Measurements from ENCODE around the gene FAM50A. TPM values are rescaled to one million over a fixed set of nuclear protein-coding genes. Genes with fewer than 3 reads are reported as not detected.
A peak's percentile ranks its signal among the peaks of the same experiment; 100 is the strongest.

FAM50A gene
- total RNA-seq, 3 donors from 2014 or later (not counting 1 experiment from before 2014, with no cell fraction given), result 48.9 to 63.2 (median 54.1) TPM

DNA sequence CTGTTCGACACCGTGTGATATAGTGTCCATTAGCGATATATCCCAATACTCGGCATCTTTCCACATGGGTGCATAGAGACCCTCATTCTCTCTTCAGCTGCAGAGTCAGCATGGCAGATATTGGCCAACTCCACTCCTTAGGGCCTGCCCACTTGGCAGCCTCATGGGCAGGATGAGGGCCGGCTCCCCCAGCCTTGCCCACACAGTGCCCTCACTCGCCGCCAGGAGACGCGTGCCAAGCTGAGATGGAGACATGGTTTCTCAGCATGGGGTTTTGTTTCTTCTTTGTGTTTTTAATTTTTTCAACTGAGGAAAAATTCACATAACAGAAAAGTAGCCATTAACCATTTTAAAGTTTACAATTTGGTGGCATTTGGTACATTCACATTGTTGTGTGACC lies 8.9 kb downstream of the FAM50A start:
- TF ChIP-seq, protein P1, sequence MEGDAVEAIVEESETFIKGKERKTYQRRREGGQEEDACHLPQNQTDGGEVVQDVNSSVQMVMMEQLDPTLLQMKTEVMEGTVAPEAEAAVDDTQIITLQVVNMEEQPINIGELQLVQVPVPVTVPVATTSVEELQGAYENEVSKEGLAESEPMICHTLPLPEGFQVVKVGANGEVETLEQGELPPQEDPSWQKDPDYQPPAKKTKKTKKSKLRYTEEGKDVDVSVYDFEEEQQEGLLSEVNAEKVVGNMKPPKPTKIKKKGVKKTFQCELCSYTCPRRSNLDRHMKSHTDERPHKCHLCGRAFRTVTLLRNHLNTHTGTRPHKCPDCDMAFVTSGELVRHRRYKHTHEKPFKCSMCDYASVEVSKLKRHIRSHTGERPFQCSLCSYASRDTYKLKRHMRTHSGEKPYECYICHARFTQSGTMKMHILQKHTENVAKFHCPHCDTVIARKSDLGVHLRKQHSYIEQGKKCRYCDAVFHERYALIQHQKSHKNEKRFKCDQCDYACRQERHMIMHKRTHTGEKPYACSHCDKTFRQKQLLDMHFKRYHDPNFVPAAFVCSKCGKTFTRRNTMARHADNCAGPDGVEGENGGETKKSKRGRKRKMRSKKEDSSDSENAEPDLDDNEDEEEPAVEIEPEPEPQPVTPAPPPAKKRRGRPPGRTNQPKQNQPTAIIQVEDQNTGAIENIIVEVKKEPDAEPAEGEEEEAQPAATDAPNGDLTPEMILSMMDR (IDR thresholded peaks at IDR 0.05), result no peak
- Histone ChIP-seq H3K36me3 (ENCODE audit: control insufficient read depth, insufficient read depth, low read length) (peaks cover 18% of the 10 kb centered on the region), H3K27me3 (ENCODE audit: control insufficient read depth, insufficient read depth, low read length) (no peaks in the 10 kb centered on the region), H3K4me3 (ENCODE audit: low read length) (no peak overlapping the region), H3K9me3 (ENCODE audit: control insufficient read depth, insufficient read depth, low read length) (no peaks in the 10 kb centered on the region), H3K27ac (ENCODE audit: low read length) (no peak overlapping the region), H3K4me1 (ENCODE audit: control insufficient read depth, insufficient read depth, low read length) (peaks cover 5% of the 10 kb centered on the region)
- Mint-ChIP-seq H3K27me3 (ENCODE audit: low read depth in 2 of 2) (peaks cover 0 to 7% of the 10 kb centered on the region in 2 donors), H3K9me3 (no peaks in the 10 kb centered on the region), H3K36me3 (no peaks in the 10 kb centered on the region), H3K27ac (no peak overlapping the region), H3K4me1 (peaks cover 6% of the 10 kb centered on the region in 2 donors), H3K4me3 (no peak overlapping the region)
- no peak for DNase-seq
- intact Hi-C loops (cut with micrococcal nuclease), result no loop called here
- ATAC-seq, result no peak
- whole genome bisulfite sequencing (ENCODE audit: insufficient coverage), result 100% methylated on average over 4 of the region's 9 CpGs

DNA sequence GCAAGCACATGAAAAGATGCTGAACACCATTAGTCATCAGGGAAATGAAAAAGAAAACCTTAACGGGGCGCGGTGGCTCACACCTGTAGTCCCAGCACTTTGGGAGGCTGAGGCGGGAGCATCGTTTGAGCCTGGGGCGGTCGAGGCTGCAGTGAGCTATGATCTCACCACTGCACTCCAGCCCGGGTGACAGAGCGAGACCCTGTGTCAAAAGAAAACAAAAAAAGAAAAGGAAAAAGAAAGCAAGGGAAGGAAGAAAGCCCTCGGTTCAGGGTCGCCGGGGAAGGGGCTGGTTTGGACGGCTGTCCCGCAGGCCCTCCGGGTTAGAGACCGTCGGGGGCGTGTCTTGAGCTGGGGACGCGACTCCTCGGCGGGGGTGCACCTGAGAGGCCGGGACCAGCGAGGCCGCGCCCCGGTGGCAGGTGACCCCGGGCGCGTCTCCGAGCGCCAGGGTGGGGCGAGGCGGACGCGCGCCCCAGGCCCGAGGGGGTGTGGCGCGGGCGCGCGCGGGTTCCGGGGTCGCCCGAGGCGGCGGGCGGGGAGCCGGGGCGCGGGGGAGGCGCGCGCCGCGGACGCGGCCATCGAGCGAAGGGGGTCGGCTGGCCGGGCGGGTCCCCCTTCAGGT lies 13.7 kb downstream of the FAM50A start:
- Histone ChIP-seq H3K4me3 (ENCODE audit: low read length) (peak overlapping the region; percentile 49), H3K27ac (ENCODE audit: low read length) (no peak overlapping the region), H3K36me3 (ENCODE audit: control insufficient read depth, insufficient read depth, low read length) (no peaks in the 10 kb centered on the region), H3K27me3 (ENCODE audit: control insufficient read depth, insufficient read depth, low read length) (no peaks in the 10 kb centered on the region), H3K4me1 (ENCODE audit: control insufficient read depth, insufficient read depth, low read length) (peaks cover 21% of the 10 kb centered on the region), H3K9me3 (ENCODE audit: control insufficient read depth, insufficient read depth, low read length) (no peaks in the 10 kb centered on the region)
- ATAC-seq (peak; percentile 66 to 76 (median 67)), DNase-seq (peak in 1 of 2 donors; percentile 79)
- 1% methylated on average over 63 of the region's 65 CpGs for WGBS (ENCODE audit: insufficient coverage)
- TF ChIP-seq, protein P1 (IDR thresholded peaks at IDR 0.05), result no peak
- intact Hi-C loops (cut with micrococcal nuclease), result no loop called here
- Mint-ChIP-seq H3K4me1 (peaks cover 6 to 18% of the 10 kb centered on the region in 2 donors), H3K36me3 (no peaks in the 10 kb centered on the region), H3K9me3 (no peaks in the 10 kb centered on the region), H3K27me3 (ENCODE audit: low read depth in 2 of 2) (peaks cover 0 to 7% of the 10 kb centered on the region in 2 donors), H3K27ac (peak overlapping the region; percentile 83 to 92), H3K4me3 (peak overlapping the region; percentile 95)

DNA sequence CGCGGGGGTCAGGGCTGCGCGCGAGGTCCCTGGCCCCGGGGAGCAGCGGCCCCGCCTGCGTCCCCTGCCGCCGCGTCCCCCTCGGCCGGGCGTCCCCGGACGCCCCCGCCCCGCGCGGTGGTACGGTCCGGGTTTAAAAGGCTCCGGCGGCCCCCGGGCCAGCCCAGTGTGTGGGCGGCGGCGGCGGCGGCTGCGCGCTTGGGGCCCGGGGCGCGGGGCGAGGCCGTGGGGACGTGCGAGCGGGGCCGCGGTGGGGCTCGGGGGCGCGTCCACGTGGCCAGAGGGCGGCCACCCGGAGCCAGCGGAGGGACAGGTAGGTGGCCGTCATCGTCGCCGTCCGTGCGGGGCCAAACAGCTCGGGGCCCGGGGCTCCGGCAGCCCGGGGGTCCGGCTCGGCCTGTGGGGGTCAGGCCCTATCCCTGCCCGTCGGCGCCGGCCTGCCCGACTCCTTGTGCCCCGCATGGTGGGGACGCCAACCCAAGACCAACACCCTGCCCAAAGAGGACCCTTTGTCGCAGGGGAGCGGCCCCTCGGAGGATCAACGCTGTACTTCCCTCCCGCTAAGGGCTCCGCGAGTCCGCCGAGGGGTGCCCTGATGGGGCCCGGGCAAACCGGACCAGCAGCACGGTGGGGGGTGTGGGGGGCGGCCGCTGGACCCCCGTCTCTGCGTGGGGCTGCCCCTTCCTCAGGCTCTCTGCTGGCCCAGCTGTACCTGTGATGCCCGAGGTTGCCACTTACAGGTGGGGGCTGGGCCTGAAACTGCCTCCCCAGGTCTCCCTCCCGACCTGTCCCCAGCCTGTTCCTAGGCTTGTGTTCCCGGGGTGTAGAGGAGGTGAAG lies 14.4 kb downstream of the FAM50A start, which contains the start of gene PLXNA3:
PLXNA3 (plus strand) TSS at position 166 of the 838 bp plus-strand sequence. CDS start 1,903 bp downstream, outside the sequence.
- TF ChIP-seq, protein P1 (IDR thresholded peaks at IDR 0.05), result no peak
- ATAC-seq (peak; percentile 84 to 91 (median 87)), DNase-seq (peak; percentile 57 to 80)
- Histone ChIP-seq H3K27me3 (ENCODE audit: control insufficient read depth, insufficient read depth, low read length) (no peaks in the 10 kb centered on the region), H3K36me3 (ENCODE audit: control insufficient read depth, insufficient read depth, low read length) (no peaks in the 10 kb centered on the region), H3K27ac (ENCODE audit: low read length) (no peak within 1 kb of the TSS), H3K9me3 (ENCODE audit: control insufficient read depth, insufficient read depth, low read length) (no peaks in the 10 kb centered on the region), H3K4me3 (ENCODE audit: low read length) (peak within 1 kb of the TSS; percentile 49), H3K4me1 (ENCODE audit: control insufficient read depth, insufficient read depth, low read length) (peaks cover 21% of the 10 kb centered on the region)
- Mint-ChIP-seq H3K4me3 (peak within 1 kb of the TSS; percentile 95), H3K9me3 (no peaks in the 10 kb centered on the region), H3K4me1 (peaks cover 6 to 18% of the 10 kb centered on the region in 2 donors), H3K27me3 (ENCODE audit: low read depth in 2 of 2) (peaks cover 0 to 7% of the 10 kb centered on the region in 2 donors), H3K36me3 (no peaks in the 10 kb centered on the region), H3K27ac (peak within 1 kb of the TSS; percentile 83 to 92)
- intact Hi-C loops (cut with micrococcal nuclease), result no loop called here
- 1% methylated on average over 83 of the region's 88 CpGs for WGBS (ENCODE audit: insufficient coverage)
